GM23338 (cell line): ENCODE data around the gene TMEM229A. TPM values are rescaled to one million over a fixed set of nuclear protein-coding genes. Genes with fewer than 3 reads are reported as not detected.
"Not testable (repeated sequence)": the region's sequence is repeated elsewhere in the genome, so short reads cannot be mapped to it uniquely, and the experiment has no call there.

Experiments
- ATAC-seq: fragments of 200-7000 bp; cut with Tn5 transposase; 3 replicates; pipeline ENCODE4 v1.9.1; 2020
- DNase-seq: peaks from one replicate; pipeline ENCODE4 v3.0.0-alpha.2; 2015; ENCODE audit warnings: low spot score
- H2AFZ ChIP-seq: fragments of 200-600 bp; sonication (generic); 2 replicates; pipeline ENCODE4 v1.8.0; 2016; ENCODE audit warnings: antibody characterized with exemption, mild to moderate bottlenecking, moderate library complexity
- H3F3A ChIP-seq: fragments of 200-600 bp; sonication (generic); replicated peaks from 2 replicates; pipeline ENCODE4 v1.8.0; 2017; ENCODE audit warnings: antibody characterized with exemption, mixed run types, low read depth
- H3K27ac ChIP-seq: fragments of 200-600 bp; sonication (generic); 2 replicates; pipeline ENCODE4 v1.6.1; 2016; ENCODE audit warnings: low read depth
- H3K27me3 ChIP-seq: fragments of 200-600 bp; sonication (generic); 2 replicates; pipeline ENCODE4 v1.8.0; 2016; ENCODE audit warnings: mild to moderate bottlenecking, mixed run types, moderate library complexity; ENCODE audit not compliant: insufficient read depth
- H3K36me3 ChIP-seq: fragments of 200-600 bp; sonication (generic); 2 replicates; pipeline ENCODE4 v1.8.0; 2016; ENCODE audit warnings: mild to moderate bottlenecking; ENCODE audit not compliant: insufficient read depth
- H3K4me1 ChIP-seq: fragments of 200-600 bp; sonication (generic); 2 replicates; pipeline ENCODE4 v1.8.0; 2016; ENCODE audit warnings: mild to moderate bottlenecking, moderate library complexity; ENCODE audit not compliant: insufficient read depth
- H3K4me2 ChIP-seq: fragments of 200-600 bp; sonication (generic); 2 replicates; pipeline ENCODE4 v1.7.1; 2017; ENCODE audit warnings: mixed run types
- H3K4me3 ChIP-seq: fragments of 200-600 bp; sonication (generic); 2 replicates; pipeline ENCODE4 v1.6.1; 2016; ENCODE audit warnings: mixed run types
- H3K79me2 ChIP-seq: fragments of 200-600 bp; sonication (generic); replicated peaks from 2 replicates; pipeline ENCODE4 v1.8.0; 2017; ENCODE audit warnings: mild to moderate bottlenecking; ENCODE audit not compliant: insufficient read depth
- H3K9me2 ChIP-seq: fragments of 200-600 bp; sonication (generic); 2 replicates; pipeline ENCODE4 v1.8.0; 2017; ENCODE audit not compliant: insufficient read depth
- H4K20me1 ChIP-seq: fragments of 200-600 bp; sonication (generic); replicated peaks from 2 replicates; pipeline ENCODE4 v1.8.0; 2017; ENCODE audit warnings: mild to moderate bottlenecking; ENCODE audit not compliant: insufficient read depth
- H3K27ac Mint-ChIP-seq: 2 replicates; pipeline ENCODE4 v1.8.0; 2020; ENCODE audit warnings: inconsistent platforms, mild to moderate bottlenecking, moderate library complexity, mixed read lengths
- H3K27me3 Mint-ChIP-seq: 3 replicates; pipeline ENCODE4 v1.8.0; 2022; ENCODE audit warnings: low read depth, mild to moderate bottlenecking, moderate library complexity, mixed read lengths, inconsistent platforms; ENCODE audit not compliant: insufficient read depth, poor library complexity
- H3K36me3 Mint-ChIP-seq: 3 replicates; pipeline ENCODE4 v1.8.0; 2021; ENCODE audit warnings: low read depth, mild to moderate bottlenecking, inconsistent platforms, moderate library complexity, mixed read lengths
- H3K4me1 Mint-ChIP-seq: 3 replicates; pipeline ENCODE4 v1.8.0; 2020; ENCODE audit warnings: mild to moderate bottlenecking, inconsistent platforms, mixed read lengths
- H3K4me3 Mint-ChIP-seq: 3 replicates; pipeline ENCODE4 v1.8.0; 2021; ENCODE audit warnings: moderate library complexity, mild to moderate bottlenecking, inconsistent platforms, mixed read lengths
- H3K9me3 Mint-ChIP-seq: 3 replicates; pipeline ENCODE4 v1.8.0; 2020; ENCODE audit warnings: moderate library complexity, mild to moderate bottlenecking, inconsistent platforms, mixed read lengths
- long read RNA-seq: library from polyadenylated mRNA; unstranded; transcript quantifications from one replicate; pipeline ENCODE4 v2.0.0, GENCODE V29; 2020; ENCODE audit not compliant: unreplicated experiment
- polyA plus RNA-seq: library from polyadenylated mRNA; unstranded; fragments of >200 nt; fragmentation: Nextera tagmentation; extraction: Ambion mirVana; gene quantifications from 2 replicates; pipeline ENCODE4 v1.2.1, GENCODE V29; 2016
- total RNA-seq: library from RNA; depleted of rRNA; stranded (reverse); fragments of >200 nt; shearing (Covaris generic); gene quantifications from 2 replicates; pipeline ENCODE4 v1.2.3, GENCODE V29; 2014; rRNA removed
- TF ChIP-seq, protein P1 (sequence below): IDR thresholded peaks from 2 replicates; pipeline ENCODE4 v1.6.1; 2016; ENCODE audit warnings: antibody characterized with exemption
- TF ChIP-seq, protein P2 (sequence below), 2 experiments: fragments of 200-600 bp in 1 of 2; sonication (generic) in 1 of 2; conservative IDR thresholded peaks; 2 replicates each; pipeline versions ENCODE4 v1.5.1 to v1.6.1; 2016 to 2017; ENCODE audit warnings: antibody characterized with exemption in 2 of 2, low read depth in 2 of 2, mild to moderate bottlenecking in 2 of 2, moderate library complexity in 1 of 2
- TF ChIP-seq, protein P3 (sequence below): IDR thresholded peaks from one replicate; pipeline ENCODE4 v1.6.1; 2018; ENCODE audit warnings: antibody characterized with exemption; ENCODE audit not compliant: unreplicated experiment

TMEM229A gene
- total RNA-seq (0.16 and 0.80 TPM in 2 replicates), polyA plus RNA-seq (0.63 and 0.94 TPM in 2 replicates)
- long read RNA-seq, result 0 reads

DNA sequence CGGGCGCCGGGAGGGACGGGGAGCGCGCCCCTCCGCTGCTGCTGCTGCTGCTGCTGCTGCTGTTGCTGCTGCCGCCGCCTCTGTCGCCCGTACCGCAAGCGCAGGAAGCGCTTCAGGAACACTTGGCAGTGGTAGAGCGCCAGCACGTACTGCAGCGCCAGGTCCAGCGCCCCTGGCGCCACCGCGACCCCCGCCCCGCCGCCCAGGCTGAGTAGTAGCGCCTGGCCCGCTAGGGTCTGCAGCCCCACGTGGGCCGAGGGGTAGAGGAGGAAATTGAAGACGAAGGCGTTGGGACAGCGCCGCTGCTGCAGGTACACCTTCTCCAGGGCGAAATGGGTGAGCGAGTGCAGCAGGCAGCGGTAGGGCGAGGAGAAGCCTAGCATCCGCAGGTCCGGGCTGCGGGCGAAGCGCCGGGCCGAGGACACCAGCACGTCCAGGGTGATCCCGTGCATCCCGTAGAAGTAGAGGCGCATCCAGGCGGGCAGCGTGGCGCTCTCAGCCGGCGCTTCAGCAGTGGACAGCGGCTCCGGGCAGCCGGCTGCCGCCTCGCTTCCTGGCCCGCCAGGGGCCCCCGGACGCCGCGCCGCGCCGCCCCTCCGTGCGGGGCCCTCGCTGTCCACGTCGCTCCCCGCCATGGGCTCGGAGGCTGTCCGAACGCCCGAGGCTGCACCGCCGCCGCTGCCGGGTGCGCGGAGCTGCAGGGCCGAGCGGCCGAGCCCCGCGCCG lies at the start of gene TMEM229A:
Gene TMEM229A, minus strand, starts transcription at position 699 of the 726 bp plus-strand sequence. Its CDS starts 64 bp downstream, at position 635.
- Mint-ChIP-seq H3K27ac (no peak within 1 kb of the TSS), H3K9me3 (no peaks in the 10 kb centered on the region), H3K4me1 (peaks cover 28% of the 10 kb centered on the region), H3K4me3 (peak within 1 kb of the TSS; percentile 93), H3K36me3 (no peaks in the 10 kb centered on the region), H3K27me3 (peaks cover 26% of the 10 kb centered on the region)
- ATAC-seq (peak; percentile 78), DNase-seq (peak; percentile 77)
- Histone ChIP-seq H3K79me2 (no peaks in the 10 kb centered on the region), H3K4me3 (peak within 1 kb of the TSS; percentile 79), H3K4me2 (peak within 1 kb of the TSS; percentile 90), H2AFZ (peak within 1 kb of the TSS; percentile 98), H3K9me2 (0 out of 2 replicates have a peak, but pooled peaks cover 3% of the 10 kb centered on the region), H3K27ac (no peak within 1 kb of the TSS), H3K27me3 (peaks cover 44% of the 10 kb centered on the region), H4K20me1 (no peaks in the 10 kb centered on the region), H3K4me1 (peaks cover 24% of the 10 kb centered on the region), H3K36me3 (no peaks in the 10 kb centered on the region), H3F3A (0 out of 2 replicates have a peak, but pooled peaks cover 3% of the 10 kb centered on the region)
- TF ChIP-seq, protein P1, sequence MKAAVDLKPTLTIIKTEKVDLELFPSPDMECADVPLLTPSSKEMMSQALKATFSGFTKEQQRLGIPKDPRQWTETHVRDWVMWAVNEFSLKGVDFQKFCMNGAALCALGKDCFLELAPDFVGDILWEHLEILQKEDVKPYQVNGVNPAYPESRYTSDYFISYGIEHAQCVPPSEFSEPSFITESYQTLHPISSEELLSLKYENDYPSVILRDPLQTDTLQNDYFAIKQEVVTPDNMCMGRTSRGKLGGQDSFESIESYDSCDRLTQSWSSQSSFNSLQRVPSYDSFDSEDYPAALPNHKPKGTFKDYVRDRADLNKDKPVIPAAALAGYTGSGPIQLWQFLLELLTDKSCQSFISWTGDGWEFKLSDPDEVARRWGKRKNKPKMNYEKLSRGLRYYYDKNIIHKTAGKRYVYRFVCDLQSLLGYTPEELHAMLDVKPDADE, result 0 out of 2 replicates have a peak, but pooled peaks have one; percentile 22
- TF ChIP-seq, protein P2, sequence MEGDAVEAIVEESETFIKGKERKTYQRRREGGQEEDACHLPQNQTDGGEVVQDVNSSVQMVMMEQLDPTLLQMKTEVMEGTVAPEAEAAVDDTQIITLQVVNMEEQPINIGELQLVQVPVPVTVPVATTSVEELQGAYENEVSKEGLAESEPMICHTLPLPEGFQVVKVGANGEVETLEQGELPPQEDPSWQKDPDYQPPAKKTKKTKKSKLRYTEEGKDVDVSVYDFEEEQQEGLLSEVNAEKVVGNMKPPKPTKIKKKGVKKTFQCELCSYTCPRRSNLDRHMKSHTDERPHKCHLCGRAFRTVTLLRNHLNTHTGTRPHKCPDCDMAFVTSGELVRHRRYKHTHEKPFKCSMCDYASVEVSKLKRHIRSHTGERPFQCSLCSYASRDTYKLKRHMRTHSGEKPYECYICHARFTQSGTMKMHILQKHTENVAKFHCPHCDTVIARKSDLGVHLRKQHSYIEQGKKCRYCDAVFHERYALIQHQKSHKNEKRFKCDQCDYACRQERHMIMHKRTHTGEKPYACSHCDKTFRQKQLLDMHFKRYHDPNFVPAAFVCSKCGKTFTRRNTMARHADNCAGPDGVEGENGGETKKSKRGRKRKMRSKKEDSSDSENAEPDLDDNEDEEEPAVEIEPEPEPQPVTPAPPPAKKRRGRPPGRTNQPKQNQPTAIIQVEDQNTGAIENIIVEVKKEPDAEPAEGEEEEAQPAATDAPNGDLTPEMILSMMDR (conservative IDR thresholded peaks at IDR 0.05; ENCODE audit: low read depth in 2 of 2), result no peak; a peak in 1 of 4 replicates
- TF ChIP-seq, protein P3, sequence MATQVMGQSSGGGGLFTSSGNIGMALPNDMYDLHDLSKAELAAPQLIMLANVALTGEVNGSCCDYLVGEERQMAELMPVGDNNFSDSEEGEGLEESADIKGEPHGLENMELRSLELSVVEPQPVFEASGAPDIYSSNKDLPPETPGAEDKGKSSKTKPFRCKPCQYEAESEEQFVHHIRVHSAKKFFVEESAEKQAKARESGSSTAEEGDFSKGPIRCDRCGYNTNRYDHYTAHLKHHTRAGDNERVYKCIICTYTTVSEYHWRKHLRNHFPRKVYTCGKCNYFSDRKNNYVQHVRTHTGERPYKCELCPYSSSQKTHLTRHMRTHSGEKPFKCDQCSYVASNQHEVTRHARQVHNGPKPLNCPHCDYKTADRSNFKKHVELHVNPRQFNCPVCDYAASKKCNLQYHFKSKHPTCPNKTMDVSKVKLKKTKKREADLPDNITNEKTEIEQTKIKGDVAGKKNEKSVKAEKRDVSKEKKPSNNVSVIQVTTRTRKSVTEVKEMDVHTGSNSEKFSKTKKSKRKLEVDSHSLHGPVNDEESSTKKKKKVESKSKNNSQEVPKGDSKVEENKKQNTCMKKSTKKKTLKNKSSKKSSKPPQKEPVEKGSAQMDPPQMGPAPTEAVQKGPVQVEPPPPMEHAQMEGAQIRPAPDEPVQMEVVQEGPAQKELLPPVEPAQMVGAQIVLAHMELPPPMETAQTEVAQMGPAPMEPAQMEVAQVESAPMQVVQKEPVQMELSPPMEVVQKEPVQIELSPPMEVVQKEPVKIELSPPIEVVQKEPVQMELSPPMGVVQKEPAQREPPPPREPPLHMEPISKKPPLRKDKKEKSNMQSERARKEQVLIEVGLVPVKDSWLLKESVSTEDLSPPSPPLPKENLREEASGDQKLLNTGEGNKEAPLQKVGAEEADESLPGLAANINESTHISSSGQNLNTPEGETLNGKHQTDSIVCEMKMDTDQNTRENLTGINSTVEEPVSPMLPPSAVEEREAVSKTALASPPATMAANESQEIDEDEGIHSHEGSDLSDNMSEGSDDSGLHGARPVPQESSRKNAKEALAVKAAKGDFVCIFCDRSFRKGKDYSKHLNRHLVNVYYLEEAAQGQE, result peak; percentile 59

DNA sequence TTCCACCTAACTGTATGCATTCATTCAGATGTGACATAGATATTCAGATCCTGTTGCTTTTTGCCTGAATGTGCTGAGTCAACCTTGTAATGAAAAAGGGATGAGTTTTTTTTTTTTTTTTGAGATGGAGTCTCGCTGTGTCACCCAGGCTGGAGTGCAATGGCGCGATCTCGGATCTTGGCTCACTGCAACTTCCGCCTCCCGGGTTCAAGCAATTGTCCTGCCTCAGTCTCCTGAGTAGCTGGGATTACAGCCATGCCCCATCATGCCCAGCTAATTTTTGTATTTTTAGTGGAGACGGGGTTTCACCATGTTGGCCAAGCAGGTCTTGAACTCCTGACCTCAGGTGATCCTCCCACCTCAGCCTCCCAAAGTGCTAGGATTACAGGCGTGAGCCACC lies 49.4 kb upstream of the TMEM229A start:
- H3K4me2 ChIP-seq, H2AFZ ChIP-seq, H3K36me3 ChIP-seq, ATAC-seq, H3K9me3 Mint-ChIP-seq, H3K27me3 ChIP-seq, DNase-seq, H3K27ac Mint-ChIP-seq, H3K4me1 Mint-ChIP-seq, H3K4me3 ChIP-seq, H4K20me1 ChIP-seq, H3K4me3 Mint-ChIP-seq, H3F3A ChIP-seq, H3K9me2 ChIP-seq, H3K27ac ChIP-seq, H3K4me1 ChIP-seq, H3K36me3 Mint-ChIP-seq, H3K27me3 Mint-ChIP-seq, H3K79me2 ChIP-seq: not testable (repeated sequence)
